ENCODE measurements around the gene TMEM240. TPM values are rescaled to one million over a fixed set of nuclear protein-coding genes. Genes with fewer than 3 reads are reported as not detected.
A peak's percentile ranks its signal among the peaks of the same experiment; 100 is the strongest.
"Not testable (repeated sequence)": the region's sequence is repeated elsewhere in the genome, so short reads cannot be mapped to it uniquely, and the experiment has no call there.

The TMEM240 gene
- total RNA-seq, 1 donor from 2014 or later = 4.7 TPM

DNA sequence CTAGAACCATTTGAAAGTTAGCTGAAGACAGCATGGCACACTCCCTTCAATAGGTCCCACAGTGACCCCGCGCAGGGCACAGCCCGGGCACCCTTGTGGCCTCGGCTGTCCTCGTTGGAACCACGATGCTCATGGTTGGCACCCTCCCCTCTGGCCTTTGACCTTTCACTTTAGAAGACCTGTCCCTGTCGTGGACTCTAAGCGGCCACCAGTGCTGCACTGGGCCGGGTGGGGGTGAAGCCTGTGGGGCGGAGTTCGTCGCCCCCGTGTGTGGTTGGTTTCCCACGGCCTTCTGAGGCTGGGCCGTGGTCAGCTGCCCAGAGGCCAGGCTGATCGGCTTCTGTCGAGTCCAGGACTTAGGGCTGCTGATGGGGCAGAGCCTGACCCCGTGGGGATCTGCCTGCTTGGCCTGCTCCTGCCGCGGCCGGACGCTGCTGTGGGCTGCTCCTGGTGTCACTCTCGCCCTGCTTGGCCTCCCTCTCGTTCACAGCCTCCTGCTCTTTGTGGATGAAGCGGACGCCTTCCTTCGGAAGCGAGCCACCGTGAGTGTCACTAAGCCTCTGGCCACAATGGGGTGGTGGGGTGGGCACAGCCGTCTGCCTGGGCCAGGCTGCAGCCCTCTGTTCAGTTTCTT is 15.6 kb downstream of the TMEM240 start:
- not testable (repeated sequence) for DNase-seq (ENCODE audit: low spot score)

- not testable (repeated sequence) for DNase-seq (ENCODE audit: low spot score)
Measured at GRCh38 chr1:1523651-1524050, 16.8 kb downstream of the TMEM240 start.

- DNase-seq (ENCODE audit: low spot score) = not testable (repeated sequence)
Measured at GRCh38 chr1:1523226-1523625, 17.2 kb downstream of the TMEM240 start.

DNA sequence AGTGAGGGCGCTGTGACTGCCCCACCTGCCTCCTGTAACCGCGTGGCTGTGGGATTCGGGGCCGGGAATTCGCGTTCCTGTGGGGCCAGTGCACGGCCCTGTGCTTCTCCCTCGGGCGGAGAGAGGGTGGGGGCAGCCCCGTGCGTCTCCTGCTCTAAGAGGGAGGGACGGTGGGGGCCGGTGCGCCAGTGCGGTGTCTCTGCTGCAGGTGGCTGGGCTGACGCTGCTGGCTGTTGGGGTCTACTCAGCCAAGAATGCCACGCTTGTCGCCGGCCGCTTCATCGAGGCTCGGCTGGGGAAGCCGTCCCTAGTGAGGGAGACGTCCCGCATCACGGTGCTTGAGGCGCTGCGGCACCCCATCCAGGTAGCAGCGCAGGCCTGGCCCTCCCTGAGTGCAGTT is 17.9 kb downstream of the TMEM240 start:
- DNase-seq (ENCODE audit: low spot score) = not testable (repeated sequence)

GRCh38 chr1:1521331-1521730 is 19.1 kb downstream of the TMEM240 start:
- no peak for DNase-seq (ENCODE audit: low spot score)

DNA sequence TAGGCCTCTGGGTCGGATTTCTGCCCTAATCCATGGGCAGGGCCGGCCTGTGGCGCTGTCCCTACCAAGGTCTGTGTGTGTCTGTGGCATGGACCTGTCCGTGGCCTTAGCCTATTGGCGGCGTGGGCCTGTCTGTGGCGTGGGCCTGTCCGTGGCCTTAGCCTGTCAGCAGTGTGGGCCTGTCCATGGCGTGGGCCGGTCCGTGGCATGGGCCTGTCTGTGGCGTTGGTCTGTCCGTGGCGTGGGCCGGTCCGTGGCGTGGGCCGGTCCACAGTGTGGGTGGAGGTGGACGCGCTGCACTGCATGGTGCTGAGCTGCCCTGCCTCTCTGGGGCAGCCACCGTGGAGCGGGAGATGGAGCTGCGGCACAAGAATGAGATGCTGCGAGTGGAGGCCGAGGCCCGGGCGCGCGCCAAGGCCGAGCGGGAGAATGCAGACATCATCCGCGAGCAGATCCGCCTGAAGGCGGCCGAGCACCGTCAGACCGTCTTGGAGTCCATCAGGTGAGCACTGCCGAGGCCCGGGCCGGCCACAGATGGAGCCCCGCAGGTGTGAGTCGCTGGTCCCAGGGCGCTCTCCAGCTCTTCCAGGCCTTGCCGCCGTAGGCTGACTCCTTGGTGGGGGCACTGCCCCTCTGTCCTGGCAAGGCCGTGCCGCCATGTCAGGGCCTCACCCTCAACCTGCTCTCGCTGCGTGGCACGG is 20.5 kb downstream of the TMEM240 start:
- DNase-seq (ENCODE audit: low spot score) = not testable (repeated sequence)

DNA sequence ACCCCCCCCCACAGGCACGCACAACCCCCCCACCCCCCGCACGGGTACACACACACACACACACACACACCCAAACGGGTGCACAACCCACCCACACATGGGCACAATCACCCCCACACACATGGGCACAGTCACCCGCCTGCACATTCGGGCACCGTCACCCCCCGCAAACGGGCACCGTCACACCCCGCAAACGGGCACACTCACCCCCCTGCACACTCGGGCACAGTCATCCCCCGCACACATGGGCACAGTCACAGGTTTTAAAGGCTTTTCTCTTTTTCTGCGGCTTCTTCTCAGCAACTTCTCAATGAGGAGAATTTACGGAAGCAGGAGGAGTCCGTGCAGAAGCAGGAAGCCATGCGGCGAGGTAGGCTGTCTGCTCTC is 21.8 kb downstream of the TMEM240 start:
- not testable (repeated sequence) for DNase-seq (ENCODE audit: low spot score)

- DNase-seq (ENCODE audit: low spot score) = no peak
Measured at GRCh38 chr1:1517973-1518620, 22.3 kb downstream of the TMEM240 start.

DNA sequence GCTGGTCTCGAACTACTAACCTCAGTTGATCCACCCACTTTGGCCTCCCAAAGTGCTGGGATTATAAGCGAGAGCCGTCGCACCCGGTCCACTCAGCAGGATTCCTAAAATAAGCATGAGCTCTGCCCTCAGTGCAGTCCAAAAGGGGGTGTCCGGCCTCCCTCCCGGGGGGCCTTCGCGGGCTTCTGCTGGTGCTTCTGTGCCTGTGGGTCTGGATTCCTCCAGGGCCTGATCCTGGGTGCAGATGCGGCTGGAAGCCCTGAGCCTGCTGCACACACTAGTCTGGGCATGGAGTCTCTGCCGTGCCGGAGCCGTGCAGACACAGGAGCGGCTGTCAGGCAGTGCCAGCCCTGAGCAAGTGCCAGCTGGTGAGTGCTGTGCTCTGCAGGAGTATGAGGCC is 23.5 kb downstream of the TMEM240 start:
- DNase-seq (ENCODE audit: low spot score) = not testable (repeated sequence)

GRCh38 chr1:1514376-1514775 is 26.0 kb downstream of the TMEM240 start:
- not testable (repeated sequence) for DNase-seq (ENCODE audit: low spot score)

DNA sequence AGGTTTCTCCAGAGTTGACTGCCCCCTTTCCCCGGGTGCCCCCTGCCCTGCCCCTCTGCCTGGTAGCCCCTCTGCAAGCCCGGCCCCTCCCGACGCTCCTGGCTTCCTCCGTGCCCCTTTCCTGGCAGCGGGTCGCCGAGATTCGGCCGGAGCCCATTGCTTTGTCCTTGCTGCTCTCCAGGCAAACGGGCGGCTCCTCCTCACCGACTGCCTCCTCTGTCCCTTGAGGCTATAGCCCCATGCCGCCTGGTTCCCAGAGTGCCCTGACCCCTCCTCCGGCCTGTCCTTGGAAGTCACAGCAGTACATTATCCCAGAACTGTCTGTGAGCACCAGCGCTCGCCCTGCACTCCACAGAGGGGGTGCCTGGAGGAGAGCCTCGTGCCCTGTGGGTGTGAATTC is 26.7 kb downstream of the TMEM240 start:
- DNase-seq (ENCODE audit: low spot score) = not testable (repeated sequence)

DNA sequence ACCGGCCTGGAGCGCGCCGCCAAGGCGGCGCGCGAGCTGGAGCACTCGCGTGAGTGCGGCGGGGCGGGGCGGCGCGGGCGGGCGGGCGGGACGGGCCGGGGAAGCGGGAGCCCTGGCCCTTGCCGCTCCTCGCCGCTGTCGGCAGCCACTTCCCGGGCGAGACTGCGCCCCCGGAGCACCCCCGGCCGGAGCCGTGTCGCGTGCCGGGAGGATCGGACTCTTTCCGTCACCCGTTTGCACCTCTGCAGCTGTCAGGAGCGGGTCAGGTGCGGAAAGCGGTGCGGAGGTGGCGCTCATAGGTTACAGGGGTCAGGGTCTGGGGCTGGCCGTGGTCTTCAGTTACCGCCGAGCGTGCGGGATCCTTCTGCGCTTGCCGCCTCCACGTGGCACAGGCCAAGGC is 28.0 kb downstream of the TMEM240 start:
- not testable (repeated sequence) for DNase-seq (ENCODE audit: low spot score)

- DNase-seq (ENCODE audit: low spot score) = peak; percentile 99
Measured at GRCh38 chr1:1511533-1512285, 28.7 kb downstream of the TMEM240 start, which contains the start of gene ATAD3A. Gene ATAD3A (plus strand): TSS chr1:1512162. CDS start chr1:1512269, 107 bp downstream.

DNA sequence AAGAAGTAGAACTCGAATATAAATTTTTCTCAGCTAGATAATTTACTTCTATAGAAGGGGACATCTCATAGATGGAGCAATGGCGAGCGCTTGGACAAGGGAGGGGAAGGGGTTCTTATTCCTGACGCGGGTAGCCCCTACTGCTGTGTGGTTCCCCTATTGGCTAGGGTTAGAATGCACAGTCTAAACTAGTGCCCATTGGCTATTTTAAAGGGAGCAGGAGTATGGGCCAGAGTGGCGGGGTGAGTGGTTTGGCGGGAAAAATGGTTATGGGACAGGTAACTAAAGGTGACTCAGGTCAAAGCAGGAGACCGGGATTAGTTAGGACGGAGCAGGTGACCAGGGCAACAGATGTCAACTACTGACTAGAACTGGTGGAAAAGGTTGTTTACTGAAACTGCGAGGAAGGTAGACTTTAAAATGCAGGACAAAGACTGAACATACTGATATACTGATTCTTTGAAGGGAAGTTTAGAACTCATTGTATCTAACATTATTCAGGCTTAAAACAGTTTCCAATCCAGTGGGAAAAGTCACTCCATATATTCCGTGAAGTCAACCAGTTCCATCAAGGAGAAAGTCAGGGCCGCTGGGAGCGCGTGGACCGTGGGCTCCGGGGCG is 29.4 kb downstream of the TMEM240 start:
- DNase-seq (ENCODE audit: low spot score) = no peak

- not testable (repeated sequence) for DNase-seq (ENCODE audit: low spot score)
Measured at GRCh38 chr1:1509465-1509850, 31.0 kb downstream of the TMEM240 start.

GRCh38 chr1:1508775-1509464 is 31.5 kb downstream of the TMEM240 start:
- not testable (repeated sequence) for DNase-seq (ENCODE audit: low spot score)

DNA sequence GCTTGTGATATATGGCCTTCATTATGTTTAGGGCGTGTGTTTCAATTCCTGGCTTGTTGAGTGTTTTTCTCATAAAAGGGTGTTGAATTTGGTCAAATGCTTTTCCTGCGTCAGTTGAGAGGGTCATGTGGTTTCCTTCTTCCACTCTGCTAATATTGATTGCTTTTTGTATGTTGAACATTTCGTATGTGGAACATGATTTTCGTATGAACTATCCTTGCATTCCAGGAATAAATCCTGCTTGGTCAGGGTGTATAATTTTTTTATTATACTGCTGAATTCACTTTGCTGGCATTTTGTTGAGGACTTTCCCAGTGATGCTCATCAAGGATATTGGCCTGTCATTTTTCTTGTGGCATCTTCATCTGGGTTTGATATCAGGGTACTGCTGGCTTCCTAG is 33.1 kb downstream of the TMEM240 start:
- no peak for DNase-seq (ENCODE audit: low spot score)

- not testable (repeated sequence) for DNase-seq (ENCODE audit: low spot score)
Measured at GRCh38 chr1:1505801-1506200, 34.6 kb downstream of the TMEM240 start.

GRCh38 chr1:1505366-1505798 is 35.0 kb downstream of the TMEM240 start:
- peak; percentile 55 for DNase-seq (ENCODE audit: low spot score)

DNA sequence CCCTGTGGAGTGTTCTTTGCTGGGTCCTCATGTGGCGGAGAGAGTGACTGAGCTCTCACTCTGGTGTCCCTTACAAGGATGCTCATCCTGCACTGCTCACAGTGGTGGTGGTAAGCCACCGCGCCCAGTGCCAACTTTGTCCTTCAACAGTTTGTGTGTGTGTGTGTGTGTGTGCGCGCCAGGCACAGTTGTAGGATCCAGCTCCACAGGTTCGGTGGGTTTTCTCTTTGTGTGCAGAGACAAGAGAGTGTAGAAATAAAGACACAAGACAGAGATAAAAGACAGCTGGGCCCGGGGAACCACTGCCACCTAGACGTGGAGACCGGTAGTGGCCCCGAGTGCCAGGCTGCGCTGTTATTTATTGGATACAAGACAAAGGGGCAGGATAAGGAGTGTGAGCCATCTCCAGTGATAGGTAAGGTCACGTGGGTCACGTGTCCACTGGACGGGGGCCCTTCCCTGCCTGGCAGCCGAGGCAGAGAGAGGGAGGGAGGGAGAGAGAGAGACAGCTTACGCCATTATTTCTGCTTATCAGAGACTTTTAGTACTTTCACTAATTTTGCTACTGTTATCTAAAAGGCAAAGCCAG is 35.6 kb downstream of the TMEM240 start:
- DNase-seq (ENCODE audit: low spot score) = peak; percentile 77

All from mucosa of gallbladder (tissue), 1 donor.